GM12878 (cell line): ENCODE results near the gene DLD. TPM values are rescaled to one million over a fixed set of nuclear protein-coding genes. Genes with fewer than 3 reads are reported as not detected.

Experiments
- ATAC-seq: fragments of 200-7000 bp; cut with Tn5 transposase; 3 replicates; pipeline ENCODE4 v1.9.1; 2020; ENCODE audit warnings: mild to moderate bottlenecking, moderate library complexity
- BruUV-seq: library from RNA; stranded (reverse); fragments of 400-500 nt; replicated peaks from 2 replicates; lab custom pipeline; 2021; lab: Mats Ljungman, UMichigan
- CTCF ChIA-PET: fragments of 300-600 bp; sonication (Branson Sonifier 250); formaldehyde crosslinking; extraction: SDS; loops from one replicate; lab custom pipeline; 2021; ENCODE audit warnings: inconsistent platforms; lab: Yijun Ruan, JAX
- POLR2A ChIA-PET: fragments of 350-600 bp; formaldehyde crosslinking; extraction: SDS; loops from one replicate; lab custom pipeline; 2021; ENCODE audit warnings: inconsistent platforms; lab: Charles Lee
- RAD21 ChIA-PET: fragments of 300-600 bp; sonication (Branson Sonifier 250); formaldehyde crosslinking; loops from one replicate; lab custom pipeline; 2023; ENCODE audit warnings: antibody characterized with exemption; ENCODE audit not compliant: unreplicated experiment; lab: Charles Lee
- SMC1A ChIA-PET: fragments of 300-600 bp; sonication (Branson Sonifier 250); formaldehyde crosslinking; loops from one replicate; lab custom pipeline; 2023; ENCODE audit not compliant: unreplicated experiment, uncharacterized antibody; lab: Charles Lee
- DNase-seq: peaks from one replicate; pipeline ENCODE4 v3.0.0-alpha.2; 2011; ENCODE audit warnings: low read depth, low spot score
- FAIRE-seq: peaks from 3 replicates; lab custom pipeline; 2011; peaks lifted over from hg19 to GRCh38; lab: Jason Lieb, UNC
- H2AFZ ChIP-seq: 2 replicates; pipeline ENCODE4 v1.6.0; 2011; ENCODE audit warnings: low read depth, low read length, control low read depth; ENCODE audit not compliant: control insufficient read depth
- H3K27ac ChIP-seq: 2 replicates; pipeline ENCODE4 v1.5.1; 2011; ENCODE audit warnings: control low read depth; ENCODE audit not compliant: control insufficient read depth, insufficient read depth
- H3K27me3 ChIP-seq, 2 experiments: replicated peaks in 1 of 2; 2 replicates each; pipeline versions ENCODE4 v1.6.0 to v1.6.1; 2011; ENCODE audit warnings: low read length in 1 of 2; ENCODE audit not compliant: control insufficient read depth in 2 of 2, insufficient read depth in 2 of 2
- H3K36me3 ChIP-seq, 2 experiments: 2 replicates each; pipeline ENCODE4 v1.5.1; 2011; ENCODE audit warnings: low read length in 1 of 2; ENCODE audit not compliant: control insufficient read depth in 2 of 2, insufficient read depth in 2 of 2
- H3K4me1 ChIP-seq: 2 replicates; pipeline ENCODE4 v1.6.1; 2011; ENCODE audit warnings: mild to moderate bottlenecking, low read length, moderate library complexity, mixed read lengths; ENCODE audit not compliant: control insufficient read depth, insufficient read depth
- H3K4me2 ChIP-seq: 2 replicates; pipeline ENCODE4 v1.6.0; 2011; ENCODE audit warnings: control low read depth; ENCODE audit not compliant: control insufficient read depth, insufficient read depth
- H3K4me3 ChIP-seq: fragments of 200-600 bp; sonication (generic); 2 replicates; pipeline ENCODE4 v1.5.1; 2016
- H3K79me2 ChIP-seq: 2 replicates; pipeline ENCODE4 v1.6.0; 2011; ENCODE audit warnings: low read length; ENCODE audit not compliant: control insufficient read depth, insufficient read depth
- H3K9ac ChIP-seq: 2 replicates; pipeline ENCODE4 v1.8.0; 2011; ENCODE audit warnings: low read length, control low read depth, mixed read lengths; ENCODE audit not compliant: control insufficient read depth, insufficient read depth
- H3K9me3 ChIP-seq: replicated peaks from 3 replicates; pipeline ENCODE4 v1.5.1; 2011; ENCODE audit warnings: mild to moderate bottlenecking, low read length; ENCODE audit not compliant: control insufficient read depth, insufficient read depth
- H4K20me1 ChIP-seq: 2 replicates; pipeline ENCODE4 v1.6.0; 2011; ENCODE audit not compliant: control insufficient read depth, insufficient read depth
- CHD1 ChIP-seq: IDR thresholded peaks from 2 replicates; pipeline ENCODE4 v1.6.1; 2012; ENCODE audit warnings: low read depth, low read length, improper control_type of control experiment
- CREM ChIP-seq: IDR thresholded peaks from 2 replicates; pipeline ENCODE4 v1.6.1; 2014; ENCODE audit warnings: antibody characterized with exemption, low read depth
- ESRRA ChIP-seq: IDR thresholded peaks from 2 replicates; pipeline ENCODE4 v1.6.1; 2012; ENCODE audit warnings: mild to moderate bottlenecking, low read length, improper control_type of control experiment
- JUNB ChIP-seq: IDR thresholded peaks from 2 replicates; pipeline ENCODE4 v1.6.1; 2016; ENCODE audit warnings: antibody characterized with exemption, mild to moderate bottlenecking
- NKRF ChIP-seq: fragments of 450-650 bp; conservative IDR thresholded peaks from 2 replicates; pipeline ENCODE4 v1.6.1; 2017; ENCODE audit warnings: mild to moderate bottlenecking, moderate library complexity
- NRF1 ChIP-seq: conservative IDR thresholded peaks from 2 replicates; pipeline ENCODE4 v1.6.1; 2011; ENCODE audit warnings: mild to moderate bottlenecking, low read depth, low read length, improper control_type of control experiment
- PAX5 ChIP-seq: IDR thresholded peaks from 2 replicates; pipeline ENCODE4 v1.6.1; 2011; ENCODE audit warnings: low read depth, low read length, borderline replicate concordance
- SMAD1 ChIP-seq: fragments of 450-650 bp; IDR thresholded peaks from 2 replicates; pipeline ENCODE4 v1.6.1; 2018; ENCODE audit warnings: mild to moderate bottlenecking, low read depth; ENCODE audit not compliant: partially characterized antibody
- ZBTB4 ChIP-seq: fragments of 450-650 bp; formaldehyde crosslinking; IDR thresholded peaks from 2 replicates; pipeline ENCODE4 v1.4.0; 2022; ENCODE audit warnings: mild to moderate bottlenecking, moderate library complexity
- ZNF207 ChIP-seq: fragments of 450-650 bp; IDR thresholded peaks from 2 replicates; pipeline ENCODE4 v1.6.1; 2014; ENCODE audit warnings: antibody characterized with exemption, mild to moderate bottlenecking, borderline replicate concordance
- ZNF274 ChIP-seq: IDR thresholded peaks from one replicate; pipeline ENCODE4 v1.8.0; 2011; ENCODE audit not compliant: insufficient read length, insufficient read depth
- WGBS: methylation state at CpG from one replicate; pipeline ENCODE4 v1.1.6; 2016; ENCODE audit warnings: low lambda C conversion rate; ENCODE audit not compliant: insufficient replicate concordance, insufficient coverage; ENCODE audit errors: missing lambda C conversion rate; 5-methylcytosine and 5-hydroxymethylcytosine counted together
- in situ Hi-C: fragments of 300-500 bp; cut with MboI; formaldehyde crosslinking; loops from 9 replicates; pipeline ENCODE4 v1.14.3; 2018; ENCODE audit warnings: mixed read lengths
- intact Hi-C: fragments of 100-400 bp; cut with micrococcal nuclease; formaldehyde crosslinking; loops from one replicate; pipeline ENCODE4 v1.14.2; 2022; ENCODE audit not compliant: unreplicated experiment
- polyA plus RNA-seq, 11 experiments: library from polyadenylated mRNA; depleted of rRNA in 4 of 11; unstranded in 6 of 11; stranded (reverse) in 5 of 11; fragments of >200 nt; fragmentation: Nextera tagmentation in 4 of 11; fragmentation: Illumina TruSeq in 1 of 11; extraction: Ambion mirVana in 4 of 11; extraction: Trizol in 1 of 11; gene quantifications; 1 replicate in 1 of 11; 2 replicates in 10 of 11; pipeline versions ENCODE4 v1.2.1 to v1.2.3, GENCODE V29; 2011 to 2016; ENCODE audit warnings: inconsistent platforms in 2 of 11, missing spikeins in 2 of 11, low read depth in 1 of 11
- total RNA-seq, 4 experiments: library from RNA; depleted of rRNA in 3 of 4; stranded (reverse); fragments of >200 nt in 3 of 4; fragmentation: Illumina TruSeq in 1 of 4; extraction: Trizol in 1 of 4; gene quantifications; 2 replicates each; pipeline versions ENCODE4 v1.2.1 to v1.2.3, GENCODE V29; 2013 to 2021
- TF ChIP-seq, protein P1 (sequence below): fragments of 150-350 bp; IDR thresholded peaks from 2 replicates; pipeline ENCODE4 v1.6.1; 2016; ENCODE audit warnings: low read depth, low read length
- TF ChIP-seq, protein P2 (sequence below): IDR thresholded peaks from 2 replicates; pipeline ENCODE4 v1.6.1; 2011; ENCODE audit warnings: borderline replicate concordance, low read depth, mild to moderate bottlenecking, moderate library complexity, low read length; ENCODE audit not compliant: insufficient read depth, poor library complexity, severe bottlenecking
- TF ChIP-seq, protein P3 (sequence below): IDR thresholded peaks from 2 replicates; pipeline ENCODE4 v1.6.1; 2011; ENCODE audit warnings: low read depth, mild to moderate bottlenecking, low read length, moderate library complexity, borderline replicate concordance; ENCODE audit errors: extremely low read depth

The DLD gene
- total and polyA plus RNA-seq, 10 of the 15 experiments (the other 5 are each of a cell fraction or from before 2014, with no cell fraction given) = 62.7 to 314 (median 161) TPM

DNA sequence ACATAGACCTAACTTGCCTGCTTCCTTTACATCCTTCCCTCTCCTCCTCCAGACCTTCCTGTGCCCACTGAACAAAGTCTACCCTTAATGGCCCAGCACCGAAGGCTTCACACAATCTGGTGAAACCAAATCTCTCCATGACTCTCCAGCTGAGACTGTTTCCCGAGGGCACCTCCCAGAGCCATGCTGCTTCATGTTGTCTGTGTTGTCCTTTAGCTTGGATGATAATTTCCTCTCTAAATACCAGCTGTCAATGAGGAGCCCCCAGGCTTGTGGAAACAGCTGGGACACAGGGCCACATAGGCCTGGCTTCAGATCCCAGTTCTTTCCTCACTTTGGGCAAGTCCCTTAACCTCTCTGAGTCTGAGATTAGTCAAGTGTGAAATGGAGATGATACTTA is 54.3 kb downstream of the DLD start:
- Histone ChIP-seq H3K36me3 (peaks cover 0 to 3% of the 10 kb centered on the region in 2 experiments; a peak in 1 of 4 replicates), H3K79me2 (no peaks in the 10 kb centered on the region), H2AFZ (no peak overlapping the region), H3K4me3 (no peak overlapping the region), H3K27ac (no peak overlapping the region), H3K9me3 (no peaks in the 10 kb centered on the region), H3K4me2 (no peak overlapping the region), H3K9ac (no peak overlapping the region), H3K27me3 (no peaks in the 10 kb centered on the region), H3K4me1 (no peaks in the 10 kb centered on the region), H4K20me1 (no peaks in the 10 kb centered on the region)
- 100% methylated on average over 2 of the region's 2 CpGs for WGBS
- no peak for DNase-seq
- SMC1A ChIA-PET = interaction anchor here (1.6 kb wide), 1 partner anchor 41 kb away, joined by 3 read pairs; no protein-coding TSS in a partner anchor
- BruUV-seq = no TSS peak
- FAIRE-seq = no peak
- RAD21 ChIA-PET = no interaction called here
- no peak for ATAC-seq
- POLR2A ChIA-PET = no interaction called here
- CTCF ChIA-PET = no interaction called here
- in situ Hi-C loops (no loop called here), intact Hi-C loops (no loop called here)
- TF ChIP-seq ESRRA = no peak
- TF ChIP-seq ZNF274 = no peak
- no peak for TF ChIP-seq NKRF
- no peak for TF ChIP-seq PAX5
- TF ChIP-seq SMAD1 = no peak
- TF ChIP-seq, protein P1, sequence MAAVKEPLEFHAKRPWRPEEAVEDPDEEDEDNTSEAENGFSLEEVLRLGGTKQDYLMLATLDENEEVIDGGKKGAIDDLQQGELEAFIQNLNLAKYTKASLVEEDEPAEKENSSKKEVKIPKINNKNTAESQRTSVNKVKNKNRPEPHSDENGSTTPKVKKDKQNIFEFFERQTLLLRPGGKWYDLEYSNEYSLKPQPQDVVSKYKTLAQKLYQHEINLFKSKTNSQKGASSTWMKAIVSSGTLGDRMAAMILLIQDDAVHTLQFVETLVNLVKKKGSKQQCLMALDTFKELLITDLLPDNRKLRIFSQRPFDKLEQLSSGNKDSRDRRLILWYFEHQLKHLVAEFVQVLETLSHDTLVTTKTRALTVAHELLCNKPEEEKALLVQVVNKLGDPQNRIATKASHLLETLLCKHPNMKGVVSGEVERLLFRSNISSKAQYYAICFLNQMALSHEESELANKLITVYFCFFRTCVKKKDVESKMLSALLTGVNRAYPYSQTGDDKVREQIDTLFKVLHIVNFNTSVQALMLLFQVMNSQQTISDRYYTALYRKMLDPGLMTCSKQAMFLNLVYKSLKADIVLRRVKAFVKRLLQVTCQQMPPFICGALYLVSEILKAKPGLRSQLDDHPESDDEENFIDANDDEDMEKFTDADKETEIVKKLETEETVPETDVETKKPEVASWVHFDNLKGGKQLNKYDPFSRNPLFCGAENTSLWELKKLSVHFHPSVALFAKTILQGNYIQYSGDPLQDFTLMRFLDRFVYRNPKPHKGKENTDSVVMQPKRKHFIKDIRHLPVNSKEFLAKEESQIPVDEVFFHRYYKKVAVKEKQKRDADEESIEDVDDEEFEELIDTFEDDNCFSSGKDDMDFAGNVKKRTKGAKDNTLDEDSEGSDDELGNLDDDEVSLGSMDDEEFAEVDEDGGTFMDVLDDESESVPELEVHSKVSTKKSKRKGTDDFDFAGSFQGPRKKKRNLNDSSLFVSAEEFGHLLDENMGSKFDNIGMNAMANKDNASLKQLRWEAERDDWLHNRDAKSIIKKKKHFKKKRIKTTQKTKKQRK = no peak
- TF ChIP-seq, protein P2, sequence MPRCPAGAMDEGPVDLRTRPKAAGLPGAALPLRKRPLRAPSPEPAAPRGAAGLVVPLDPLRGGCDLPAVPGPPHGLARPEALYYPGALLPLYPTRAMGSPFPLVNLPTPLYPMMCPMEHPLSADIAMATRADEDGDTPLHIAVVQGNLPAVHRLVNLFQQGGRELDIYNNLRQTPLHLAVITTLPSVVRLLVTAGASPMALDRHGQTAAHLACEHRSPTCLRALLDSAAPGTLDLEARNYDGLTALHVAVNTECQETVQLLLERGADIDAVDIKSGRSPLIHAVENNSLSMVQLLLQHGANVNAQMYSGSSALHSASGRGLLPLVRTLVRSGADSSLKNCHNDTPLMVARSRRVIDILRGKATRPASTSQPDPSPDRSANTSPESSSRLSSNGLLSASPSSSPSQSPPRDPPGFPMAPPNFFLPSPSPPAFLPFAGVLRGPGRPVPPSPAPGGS = no peak
- no peak for TF ChIP-seq NRF1
- no peak for TF ChIP-seq CHD1
- TF ChIP-seq JUNB = no peak
- no peak for TF ChIP-seq CREM
- TF ChIP-seq ZNF207 = no peak
- no peak for TF ChIP-seq ZBTB4
- TF ChIP-seq, protein P3, sequence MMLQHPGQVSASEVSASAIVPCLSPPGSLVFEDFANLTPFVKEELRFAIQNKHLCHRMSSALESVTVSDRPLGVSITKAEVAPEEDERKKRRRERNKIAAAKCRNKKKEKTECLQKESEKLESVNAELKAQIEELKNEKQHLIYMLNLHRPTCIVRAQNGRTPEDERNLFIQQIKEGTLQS = no peak
